Measurements from ENCODE around the gene ZNF777. TPM values are rescaled to one million over a fixed set of nuclear protein-coding genes. Genes with fewer than 3 reads are reported as not detected.

ZNF777 gene
- total and polyA plus RNA-seq, 9 of the 15 experiments (the other 6 are each of a cell fraction or from before 2014, with no cell fraction given), result 0.11 to 32.6 (median 9.0) TPM

GRCh38 chr7:149460493-149461277, at the start of gene ZNF777 (continued):
- TF ChIP-seq FOSL1 (tag; conservative IDR thresholded peaks at IDR 0.05) (no peak; the same call in 1 of the 2 replicates), TAF1 (IDR thresholded peaks at IDR 0.05; ENCODE audit: control insufficient read depth, extremely low read depth, insufficient read depth, low read length, severe bottlenecking) (peak; percentile 94), CBX2 (IDR thresholded peaks at IDR 0.05; ENCODE audit: insufficient read depth, low read length, poor library complexity, severe bottlenecking) (no peak), ZNF23 (CRISPR knock-in tag; IDR thresholded peaks at IDR 0.05) (no peak), LCOR (CRISPR knock-in tag; IDR thresholded peaks at IDR 0.05) (no peak), SRSF7 (optimal IDR thresholded peaks at IDR 0.05; ENCODE audit: low read depth, low read length) (no peak), GMEB1 (CRISPR knock-in tag; IDR thresholded peaks at IDR 0.05) (peak; percentile 45), KLF10 (CRISPR knock-in tag; IDR thresholded peaks at IDR 0.05) (no peak), SREBF2 (CRISPR knock-in tag; IDR thresholded peaks at IDR 0.05) (no peak), CLOCK (CRISPR knock-in tag; IDR thresholded peaks at IDR 0.05; ENCODE audit: borderline replicate concordance) (no peak), CBX1 (IDR thresholded peaks at IDR 0.05; ENCODE audit: low read depth) (peak; percentile 89), ASH1L (IDR thresholded peaks at IDR 0.05; ENCODE audit: borderline replicate concordance, low read depth, partially characterized antibody) (no peak), STAT5B (CRISPR knock-in tag; IDR thresholded peaks at IDR 0.05) (no peak), ZNF224 (CRISPR knock-in tag; IDR thresholded peaks at IDR 0.05) (no peak), GTF2E2 (tag; IDR thresholded peaks at IDR 0.05) (peak; percentile 39; the same call in 1 of the 2 replicates), THRAP3 (IDR thresholded peaks at IDR 0.05; ENCODE audit: borderline replicate concordance) (no peak), ZNF644 (tag; IDR thresholded peaks at IDR 0.05; ENCODE audit: low read depth) (no peak), RBM17 (IDR thresholded peaks at IDR 0.05; ENCODE audit: borderline replicate concordance, low read depth, low read length) (no peak)
- TF ChIP-seq, protein P1, sequence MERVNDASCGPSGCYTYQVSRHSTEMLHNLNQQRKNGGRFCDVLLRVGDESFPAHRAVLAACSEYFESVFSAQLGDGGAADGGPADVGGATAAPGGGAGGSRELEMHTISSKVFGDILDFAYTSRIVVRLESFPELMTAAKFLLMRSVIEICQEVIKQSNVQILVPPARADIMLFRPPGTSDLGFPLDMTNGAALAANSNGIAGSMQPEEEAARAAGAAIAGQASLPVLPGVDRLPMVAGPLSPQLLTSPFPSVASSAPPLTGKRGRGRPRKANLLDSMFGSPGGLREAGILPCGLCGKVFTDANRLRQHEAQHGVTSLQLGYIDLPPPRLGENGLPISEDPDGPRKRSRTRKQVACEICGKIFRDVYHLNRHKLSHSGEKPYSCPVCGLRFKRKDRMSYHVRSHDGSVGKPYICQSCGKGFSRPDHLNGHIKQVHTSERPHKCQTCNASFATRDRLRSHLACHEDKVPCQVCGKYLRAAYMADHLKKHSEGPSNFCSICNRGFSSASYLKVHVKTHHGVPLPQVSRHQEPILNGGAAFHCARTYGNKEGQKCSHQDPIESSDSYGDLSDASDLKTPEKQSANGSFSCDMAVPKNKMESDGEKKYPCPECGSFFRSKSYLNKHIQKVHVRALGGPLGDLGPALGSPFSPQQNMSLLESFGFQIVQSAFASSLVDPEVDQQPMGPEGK (CRISPR knock-in tag; IDR thresholded peaks at IDR 0.05; ENCODE audit: borderline replicate concordance), result no peak
- TF ChIP-seq, protein P2, sequence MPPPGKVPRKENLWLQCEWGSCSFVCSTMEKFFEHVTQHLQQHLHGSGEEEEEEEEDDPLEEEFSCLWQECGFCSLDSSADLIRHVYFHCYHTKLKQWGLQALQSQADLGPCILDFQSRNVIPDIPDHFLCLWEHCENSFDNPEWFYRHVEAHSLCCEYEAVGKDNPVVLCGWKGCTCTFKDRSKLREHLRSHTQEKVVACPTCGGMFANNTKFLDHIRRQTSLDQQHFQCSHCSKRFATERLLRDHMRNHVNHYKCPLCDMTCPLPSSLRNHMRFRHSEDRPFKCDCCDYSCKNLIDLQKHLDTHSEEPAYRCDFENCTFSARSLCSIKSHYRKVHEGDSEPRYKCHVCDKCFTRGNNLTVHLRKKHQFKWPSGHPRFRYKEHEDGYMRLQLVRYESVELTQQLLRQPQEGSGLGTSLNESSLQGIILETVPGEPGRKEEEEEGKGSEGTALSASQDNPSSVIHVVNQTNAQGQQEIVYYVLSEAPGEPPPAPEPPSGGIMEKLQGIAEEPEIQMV (tag; conservative IDR thresholded peaks at IDR 0.05; ENCODE audit: low read depth), result no peak

Data from K562 (cell line).